Osteocyte (in vitro differentiated cells): ENCODE measurements around the gene CHFR. TPM values are rescaled to one million over a fixed set of nuclear protein-coding genes. Genes with fewer than 3 reads are reported as not detected.

Experiments
- DNase-seq: peaks from one replicate; pipeline ENCODE4 v3.0.0; 2021; ENCODE audit warnings: mixed read lengths; ENCODE audit not compliant: unreplicated experiment; ENCODE audit errors: extremely low spot score
- H3K27ac Mint-ChIP-seq: one replicate; pipeline ENCODE4 v1.8.0; 2021; ENCODE audit warnings: mild to moderate bottlenecking, mixed read lengths; ENCODE audit not compliant: unreplicated experiment
- H3K27me3 Mint-ChIP-seq: one replicate; pipeline ENCODE4 v1.8.0; 2021; ENCODE audit warnings: mixed read lengths; ENCODE audit not compliant: unreplicated experiment
- H3K36me3 Mint-ChIP-seq: one replicate; pipeline ENCODE4 v1.8.0; 2021; ENCODE audit warnings: mixed read lengths; ENCODE audit not compliant: unreplicated experiment
- H3K4me1 Mint-ChIP-seq: one replicate; pipeline ENCODE4 v1.8.0; 2021; ENCODE audit warnings: mixed read lengths; ENCODE audit not compliant: unreplicated experiment
- H3K4me3 Mint-ChIP-seq: one replicate; pipeline ENCODE4 v1.8.0; 2021; ENCODE audit warnings: mild to moderate bottlenecking, moderate library complexity, mixed read lengths; ENCODE audit not compliant: unreplicated experiment
- H3K9me3 Mint-ChIP-seq: one replicate; pipeline ENCODE4 v1.8.0; 2021; ENCODE audit warnings: mixed read lengths; ENCODE audit not compliant: unreplicated experiment
- total RNA-seq: library from RNA; stranded (reverse); gene quantifications from 2 replicates; pipeline ENCODE4 v1.2.1, GENCODE V29; 2021
- TF ChIP-seq, protein P1 (sequence below): fragments of 200-600 bp; sonication (generic); IDR thresholded peaks from 2 replicates; pipeline ENCODE4 v1.5.0; 2021; ENCODE audit warnings: antibody characterized with exemption, mild to moderate bottlenecking, moderate library complexity

CHFR gene
- total RNA-seq, 1 donor from 2014 or later, result 58.4 TPM

DNA sequence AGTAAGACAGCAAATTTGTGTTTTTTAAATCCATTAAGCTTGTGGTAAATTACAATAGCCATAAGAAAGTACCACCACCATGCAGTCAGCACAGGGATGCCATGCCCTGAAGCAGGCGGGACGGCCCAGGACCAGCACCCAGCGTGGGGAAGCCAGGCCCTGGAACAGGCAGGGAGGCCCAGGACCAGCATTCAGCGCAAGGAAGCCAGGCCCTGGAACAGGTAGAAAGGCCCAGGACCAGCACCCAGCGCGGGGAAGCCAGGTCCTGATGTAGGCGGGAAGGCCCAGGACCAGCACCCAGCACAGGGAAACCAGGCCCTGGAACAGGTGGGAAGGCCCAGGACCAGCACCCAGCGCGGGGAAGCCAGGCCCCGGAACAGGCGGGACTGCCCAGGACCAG, 13.2 kb downstream of the CHFR start:
- no peak for DNase-seq
- Mint-ChIP-seq H3K9me3 (no peaks in the 10 kb centered on the region), H3K27me3 (no peaks in the 10 kb centered on the region), H3K4me3 (no peak overlapping the region), H3K36me3 (peaks cover 45% of the 10 kb centered on the region), H3K4me1 (no peaks in the 10 kb centered on the region), H3K27ac (no peak overlapping the region)
- TF ChIP-seq, protein P1, sequence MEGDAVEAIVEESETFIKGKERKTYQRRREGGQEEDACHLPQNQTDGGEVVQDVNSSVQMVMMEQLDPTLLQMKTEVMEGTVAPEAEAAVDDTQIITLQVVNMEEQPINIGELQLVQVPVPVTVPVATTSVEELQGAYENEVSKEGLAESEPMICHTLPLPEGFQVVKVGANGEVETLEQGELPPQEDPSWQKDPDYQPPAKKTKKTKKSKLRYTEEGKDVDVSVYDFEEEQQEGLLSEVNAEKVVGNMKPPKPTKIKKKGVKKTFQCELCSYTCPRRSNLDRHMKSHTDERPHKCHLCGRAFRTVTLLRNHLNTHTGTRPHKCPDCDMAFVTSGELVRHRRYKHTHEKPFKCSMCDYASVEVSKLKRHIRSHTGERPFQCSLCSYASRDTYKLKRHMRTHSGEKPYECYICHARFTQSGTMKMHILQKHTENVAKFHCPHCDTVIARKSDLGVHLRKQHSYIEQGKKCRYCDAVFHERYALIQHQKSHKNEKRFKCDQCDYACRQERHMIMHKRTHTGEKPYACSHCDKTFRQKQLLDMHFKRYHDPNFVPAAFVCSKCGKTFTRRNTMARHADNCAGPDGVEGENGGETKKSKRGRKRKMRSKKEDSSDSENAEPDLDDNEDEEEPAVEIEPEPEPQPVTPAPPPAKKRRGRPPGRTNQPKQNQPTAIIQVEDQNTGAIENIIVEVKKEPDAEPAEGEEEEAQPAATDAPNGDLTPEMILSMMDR, result no peak

DNA sequence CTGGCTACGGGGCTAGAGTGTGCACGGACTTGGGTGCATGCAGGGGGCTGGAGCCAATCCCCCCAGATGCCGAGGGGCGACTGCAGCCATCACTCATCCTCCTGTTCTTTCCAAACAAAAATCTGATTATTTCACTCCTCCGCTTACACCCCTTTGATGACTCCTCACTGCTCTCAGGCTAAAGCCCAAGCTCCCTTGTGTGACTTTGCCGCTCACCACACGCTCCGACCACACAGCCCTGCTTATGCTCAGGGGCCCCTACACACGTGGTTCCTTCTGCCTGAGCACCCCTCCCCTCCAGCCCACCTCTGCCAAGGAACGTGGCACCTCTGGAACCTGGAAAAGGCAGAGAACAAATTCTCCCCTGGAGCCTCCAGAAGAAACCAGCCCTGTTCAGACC, 13.7 kb downstream of the CHFR start:
- no peak overlapping the region for H3K27ac Mint-ChIP-seq
- no peak overlapping the region for H3K4me3 Mint-ChIP-seq
- no peaks in the 10 kb centered on the region for H3K27me3 Mint-ChIP-seq
- no peaks in the 10 kb centered on the region for H3K4me1 Mint-ChIP-seq
- peaks cover 45% of the 10 kb centered on the region for H3K36me3 Mint-ChIP-seq
- no peak for DNase-seq
- TF ChIP-seq, protein P1, result no peak
- H3K9me3 Mint-ChIP-seq, result no peaks in the 10 kb centered on the region

DNA sequence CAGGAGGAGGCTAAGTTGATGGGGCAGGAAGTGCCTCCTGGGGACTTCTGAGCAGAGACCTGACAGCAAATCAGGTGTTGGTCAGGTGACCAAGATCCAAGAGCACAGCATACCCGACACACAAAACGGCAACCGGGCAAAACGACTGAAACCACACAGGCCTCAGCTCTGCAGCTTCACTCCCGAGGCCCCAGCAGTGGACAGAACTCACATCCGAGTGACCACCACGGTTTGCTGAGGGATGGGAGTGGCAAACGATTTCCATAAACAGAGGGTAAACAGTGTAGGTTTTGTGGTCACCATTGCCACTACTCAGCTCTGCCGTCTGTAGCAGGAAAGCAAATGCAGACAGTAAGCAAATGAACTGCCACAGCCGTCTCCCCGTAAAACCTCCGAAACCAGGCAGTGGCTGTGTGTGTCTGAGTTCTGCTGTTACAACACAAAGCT, 14.4 kb downstream of the CHFR start:
- DNase-seq, result no peak
- TF ChIP-seq, protein P1, result no peak
- Mint-ChIP-seq H3K4me3 (no peak overlapping the region), H3K36me3 (peaks cover 48% of the 10 kb centered on the region), H3K4me1 (no peaks in the 10 kb centered on the region), H3K9me3 (no peaks in the 10 kb centered on the region), H3K27ac (no peak overlapping the region), H3K27me3 (no peaks in the 10 kb centered on the region)

DNA sequence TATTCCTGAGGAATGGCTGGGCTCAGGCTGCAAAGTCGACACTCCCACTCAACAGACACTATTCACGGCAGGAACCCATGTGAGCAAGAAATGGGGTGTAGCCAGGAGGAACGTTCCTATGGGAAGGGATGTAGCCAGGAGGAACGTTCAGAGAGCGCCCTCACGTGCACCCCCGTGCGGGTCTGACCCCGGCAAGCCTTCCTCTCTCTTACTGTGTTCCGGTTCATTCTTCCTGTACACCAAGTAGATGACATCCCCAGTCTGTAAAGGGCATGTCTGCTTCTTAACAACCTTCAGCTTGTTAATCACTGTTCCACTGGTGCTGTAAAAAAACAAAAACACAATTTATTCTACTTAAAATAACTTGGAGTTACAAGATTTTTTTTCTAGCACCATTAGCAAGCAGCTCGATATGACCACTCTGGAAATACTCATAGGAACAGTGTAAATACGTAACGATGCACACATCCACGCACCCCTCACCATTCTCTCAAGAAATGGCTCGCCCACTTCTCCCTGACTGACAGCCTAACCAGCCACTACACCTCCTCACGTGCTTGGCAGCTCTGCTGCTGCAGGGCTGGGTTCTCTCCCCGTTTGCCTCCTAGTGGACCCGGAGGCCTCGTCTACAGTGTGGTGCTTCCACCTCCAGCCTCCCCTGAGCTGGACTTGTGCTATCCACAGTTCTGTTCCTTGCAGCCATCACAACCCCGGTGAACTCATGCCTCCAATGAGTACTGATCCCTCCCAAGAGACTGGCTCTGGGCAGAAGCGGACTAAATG, 15.1 kb downstream of the CHFR start:
- no peaks in the 10 kb centered on the region for H3K27me3 Mint-ChIP-seq
- TF ChIP-seq, protein P1, result no peak
- DNase-seq, result no peak
- no peaks in the 10 kb centered on the region for H3K4me1 Mint-ChIP-seq
- no peaks in the 10 kb centered on the region for H3K9me3 Mint-ChIP-seq
- H3K36me3 Mint-ChIP-seq, result peaks cover 49% of the 10 kb centered on the region
- no peak overlapping the region for H3K27ac Mint-ChIP-seq
- no peak overlapping the region for H3K4me3 Mint-ChIP-seq

DNA sequence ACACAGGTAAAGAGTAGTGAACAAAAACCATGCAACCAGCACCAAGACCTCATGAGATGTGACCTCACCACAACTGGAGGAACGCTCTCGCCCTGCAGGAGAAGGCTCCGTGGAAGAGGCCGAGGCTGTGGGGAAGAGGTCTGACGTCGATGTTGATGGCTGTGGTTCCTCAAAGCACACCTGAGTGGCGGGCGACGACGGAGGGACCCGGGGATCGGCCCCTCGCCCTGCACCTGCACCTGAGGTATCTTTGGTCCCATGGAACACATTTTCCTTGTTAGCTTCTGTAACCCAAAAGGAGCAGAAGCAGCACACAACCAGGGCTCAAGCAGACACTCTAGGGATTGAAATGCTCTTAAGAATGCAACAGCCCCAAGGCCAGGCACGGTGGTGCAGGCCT, 17.9 kb downstream of the CHFR start:
- TF ChIP-seq, protein P1, result no peak
- Mint-ChIP-seq H3K27me3 (no peaks in the 10 kb centered on the region), H3K4me3 (no peak overlapping the region), H3K4me1 (no peaks in the 10 kb centered on the region), H3K9me3 (no peaks in the 10 kb centered on the region), H3K27ac (no peak overlapping the region), H3K36me3 (peaks cover 53% of the 10 kb centered on the region)
- no peak for DNase-seq
